ENCODE results near the gene TNFSF15.
"Not testable (repeated sequence)": the region's sequence is repeated elsewhere in the genome, so short reads cannot be mapped to it uniquely, and the experiment has no call there.

Gene TNFSF15

DNA sequence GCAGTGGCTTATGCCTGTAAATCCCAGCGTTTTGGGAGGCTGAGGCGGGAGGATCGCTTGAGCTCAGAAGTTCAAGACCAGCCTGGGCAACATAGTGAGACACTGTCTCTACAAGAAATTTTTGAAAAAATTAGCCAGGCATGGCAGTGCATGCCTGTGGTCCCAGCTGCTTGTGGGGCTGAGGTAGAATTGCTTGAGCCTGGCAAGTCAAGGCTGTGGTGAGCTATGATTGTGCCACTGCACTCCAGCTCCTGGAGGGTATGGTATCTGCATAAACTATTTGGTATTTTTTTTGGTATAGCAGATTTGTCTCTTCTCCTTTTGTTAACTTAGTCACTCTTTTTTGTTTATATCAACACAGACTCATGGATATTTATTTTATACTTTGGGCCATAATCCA lies 62.4 kb downstream of the TNFSF15 start:
- Histone ChIP-seq H3K36me3 (ENCODE audit: insufficient read depth, low read length) (no peaks in the 10 kb centered on the region), H3K4me3 (ENCODE audit: low read length) (no peak overlapping the region), H3K9me3 (replicated peaks; ENCODE audit: low read length) (no peaks in the 10 kb centered on the region), H3K27me3 (ENCODE audit: control insufficient read depth, insufficient read depth, low read length) (no peaks in the 10 kb centered on the region), H3K4me1 (ENCODE audit: control insufficient read depth, insufficient read depth, low read length) (peaks cover 27% of the 10 kb centered on the region), H3K4me2 (ENCODE audit: low read length) (no peak overlapping the region), H3K9ac (ENCODE audit: low read depth, low read length) (no peak overlapping the region)

DNA sequence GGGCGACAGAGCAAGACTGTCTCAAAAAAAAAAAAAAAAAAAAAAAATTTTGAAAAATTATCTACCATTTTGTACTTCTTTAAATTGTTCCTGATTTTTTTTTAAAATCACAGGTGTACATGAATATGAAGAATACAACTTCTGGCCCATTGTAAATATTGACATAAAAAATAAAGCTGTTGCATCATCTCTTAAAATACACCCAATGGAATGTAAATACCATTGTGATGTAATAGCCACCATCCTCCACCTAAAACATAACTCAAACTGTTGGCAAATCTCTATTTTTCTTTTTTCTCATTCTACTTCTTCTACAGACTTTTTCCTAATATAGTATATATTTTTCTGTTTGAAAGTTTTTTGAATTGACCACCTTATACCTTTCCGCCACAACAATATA lies 62.9 kb downstream of the TNFSF15 start:
- no peak overlapping the region for H3K4me3 ChIP-seq (ENCODE audit: low read length)
- H3K4me2 ChIP-seq (ENCODE audit: low read length): no peak overlapping the region
- H3K36me3 ChIP-seq (ENCODE audit: insufficient read depth, low read length): no peaks in the 10 kb centered on the region

GRCh38 chr9:114741521-114741920 lies 64.3 kb downstream of the TNFSF15 start:
- not testable (repeated sequence) for H3K9me3 ChIP-seq (replicated peaks; ENCODE audit: low read length); H3K4me2 ChIP-seq (ENCODE audit: low read length); H3K9ac ChIP-seq (ENCODE audit: low read depth, low read length); H3K27me3 ChIP-seq (ENCODE audit: control insufficient read depth, insufficient read depth, low read length); H3K36me3 ChIP-seq (ENCODE audit: insufficient read depth, low read length); H3K4me3 ChIP-seq (ENCODE audit: low read length)
- H3K4me1 ChIP-seq (ENCODE audit: control insufficient read depth, insufficient read depth, low read length): peaks cover 24% of the 10 kb centered on the region

More for the DNA sequence above, 62.9 kb downstream of the TNFSF15 start:
- Histone ChIP-seq H3K4me1 (ENCODE audit: control insufficient read depth, insufficient read depth, low read length) (peaks cover 27% of the 10 kb centered on the region), H3K9ac (ENCODE audit: low read depth, low read length) (no peak overlapping the region), H3K27me3 (ENCODE audit: control insufficient read depth, insufficient read depth, low read length) (no peaks in the 10 kb centered on the region), H3K9me3 (replicated peaks; ENCODE audit: low read length) (no peaks in the 10 kb centered on the region)

- no peak overlapping the region for H3K4me2 ChIP-seq (ENCODE audit: low read length)
- no peaks in the 10 kb centered on the region for H3K36me3 ChIP-seq (ENCODE audit: insufficient read depth, low read length)
- H3K27me3 ChIP-seq (ENCODE audit: control insufficient read depth, insufficient read depth, low read length): no peaks in the 10 kb centered on the region
- no peaks in the 10 kb centered on the region for H3K9me3 ChIP-seq (replicated peaks; ENCODE audit: low read length)
- H3K4me3 ChIP-seq (ENCODE audit: low read length): no peak overlapping the region
- peaks cover 8% of the 10 kb centered on the region for H3K4me1 ChIP-seq (ENCODE audit: control insufficient read depth, insufficient read depth, low read length)
- H3K9ac ChIP-seq (ENCODE audit: low read depth, low read length): no peak overlapping the region
Measured at GRCh38 chr9:114738581-114739316, 67.1 kb downstream of the TNFSF15 start.

DNA sequence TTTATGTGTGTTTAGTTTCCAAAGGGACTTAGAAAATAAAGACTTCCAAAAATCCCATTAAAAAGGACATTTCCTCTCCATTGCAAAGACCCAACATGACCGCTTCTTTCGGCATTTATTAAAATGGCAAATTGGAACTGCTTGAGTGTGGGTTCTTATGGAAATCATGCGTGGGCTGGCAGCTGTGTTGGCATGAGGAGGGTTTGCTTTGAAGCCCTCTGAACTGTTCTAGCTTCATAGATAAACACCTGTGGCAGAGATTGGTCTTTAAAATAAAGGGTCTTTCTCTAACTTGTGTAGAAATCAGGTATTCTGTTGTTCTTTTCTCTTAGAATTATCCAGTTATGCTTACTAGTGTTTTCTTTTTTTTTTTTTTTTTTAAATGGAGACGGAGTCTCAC lies 68.0 kb downstream of the TNFSF15 start:
- Histone ChIP-seq H3K9ac (ENCODE audit: low read depth, low read length) (no peak overlapping the region), H3K36me3 (ENCODE audit: insufficient read depth, low read length) (no peaks in the 10 kb centered on the region)

DNA sequence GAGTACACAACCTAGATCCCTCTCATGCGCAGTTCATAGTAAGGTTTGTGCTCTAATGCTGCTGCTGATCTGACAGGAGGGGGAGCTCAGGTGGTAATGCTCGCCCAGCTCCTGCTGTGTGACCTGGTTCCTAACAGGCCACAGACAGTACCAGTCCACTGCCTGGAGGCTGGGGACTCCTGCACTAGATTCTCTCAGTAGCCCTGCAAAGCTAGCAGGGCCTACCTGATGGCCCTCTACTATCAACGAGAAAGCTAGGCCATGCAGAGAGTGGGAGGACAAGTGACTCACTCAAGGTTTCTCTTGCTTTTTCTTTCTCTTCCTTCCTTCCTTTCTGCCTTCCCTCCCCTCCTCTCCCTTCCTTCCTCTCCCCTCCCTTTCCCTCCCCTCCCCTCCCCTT lies 68.7 kb downstream of the TNFSF15 start:
- H3K27me3 ChIP-seq (ENCODE audit: control insufficient read depth, insufficient read depth, low read length): no peaks in the 10 kb centered on the region
- H3K9me3 ChIP-seq (replicated peaks; ENCODE audit: low read length): no peaks in the 10 kb centered on the region
- H3K36me3 ChIP-seq (ENCODE audit: insufficient read depth, low read length): no peaks in the 10 kb centered on the region
- H3K4me2 ChIP-seq (ENCODE audit: low read length): no peak overlapping the region
- H3K9ac ChIP-seq (ENCODE audit: low read depth, low read length): no peak overlapping the region
- peaks cover 13% of the 10 kb centered on the region for H3K4me1 ChIP-seq (ENCODE audit: control insufficient read depth, insufficient read depth, low read length)
- H3K4me3 ChIP-seq (ENCODE audit: low read length): no peak overlapping the region

More for the DNA sequence above, 68.0 kb downstream of the TNFSF15 start:
- Histone ChIP-seq H3K4me1 (ENCODE audit: control insufficient read depth, insufficient read depth, low read length) (peaks cover 11% of the 10 kb centered on the region), H3K4me3 (ENCODE audit: low read length) (no peak overlapping the region), H3K4me2 (ENCODE audit: low read length) (no peak overlapping the region), H3K9me3 (replicated peaks; ENCODE audit: low read length) (no peaks in the 10 kb centered on the region), H3K27me3 (ENCODE audit: control insufficient read depth, insufficient read depth, low read length) (no peaks in the 10 kb centered on the region)

DNA sequence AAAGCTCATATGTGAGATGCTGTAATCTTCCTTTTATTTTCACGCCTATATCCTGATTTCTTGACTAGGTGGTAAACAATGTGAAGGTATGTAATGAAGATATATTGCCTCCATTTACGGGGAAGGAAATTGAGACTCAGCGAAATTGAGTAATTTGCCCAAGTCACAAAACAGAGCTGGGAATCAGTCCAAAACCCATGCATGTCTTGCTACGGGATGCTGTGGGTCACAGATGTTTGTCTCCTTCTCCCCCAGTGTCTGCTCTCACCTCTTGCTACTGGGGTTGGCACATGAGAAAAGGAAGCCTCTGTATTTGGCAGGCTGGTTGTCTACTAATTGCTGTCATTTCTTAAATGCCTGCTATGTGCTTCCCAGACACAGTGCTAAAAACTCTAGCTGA lies 70.1 kb downstream of the TNFSF15 start:
- no peaks in the 10 kb centered on the region for H3K9me3 ChIP-seq (replicated peaks; ENCODE audit: low read length)
- H3K27me3 ChIP-seq (ENCODE audit: control insufficient read depth, insufficient read depth, low read length): no peaks in the 10 kb centered on the region
- no peak overlapping the region for H3K9ac ChIP-seq (ENCODE audit: low read depth, low read length)
- H3K4me3 ChIP-seq (ENCODE audit: low read length): no peak overlapping the region
- H3K4me2 ChIP-seq (ENCODE audit: low read length): no peak overlapping the region
- H3K36me3 ChIP-seq (ENCODE audit: insufficient read depth, low read length): no peaks in the 10 kb centered on the region
- H3K4me1 ChIP-seq (ENCODE audit: control insufficient read depth, insufficient read depth, low read length): peaks cover 13% of the 10 kb centered on the region

GRCh38 chr9:114735139-114735538 lies 70.7 kb downstream of the TNFSF15 start:
- H3K4me3 ChIP-seq (ENCODE audit: low read length); H3K36me3 ChIP-seq (ENCODE audit: insufficient read depth, low read length); H3K9me3 ChIP-seq (replicated peaks; ENCODE audit: low read length); H3K9ac ChIP-seq (ENCODE audit: low read depth, low read length); H3K27me3 ChIP-seq (ENCODE audit: control insufficient read depth, insufficient read depth, low read length); H3K4me2 ChIP-seq (ENCODE audit: low read length): not testable (repeated sequence)
- peaks cover 13% of the 10 kb centered on the region for H3K4me1 ChIP-seq (ENCODE audit: control insufficient read depth, insufficient read depth, low read length)
